ENCODE results near the gene TAS1R3.
"Not testable (repeated sequence)": the region's sequence is repeated elsewhere in the genome, so short reads cannot be mapped to it uniquely, and the experiment has no call there.

The TAS1R3 gene

GRCh38 chr1:1366699-1367066 lies 35.6 kb downstream of the TAS1R3 start:
- DNase-seq (ENCODE audit: low read depth in 1 of 2, low spot score in 1 of 2): no peak
- Histone ChIP-seq H3K27ac (replicated peaks) (no peak overlapping the region), H3K4me3 (replicated peaks; ENCODE audit: insufficient read depth, low read length) (no peak overlapping the region), H3K27me3 (ENCODE audit: insufficient read depth, poor library complexity, severe bottlenecking) (no peaks in the 10 kb centered on the region)
- TF ChIP-seq SPI1 (IDR thresholded peaks at IDR 0.05; ENCODE audit: borderline replicate concordance, low read depth) (no peak), REST (IDR thresholded peaks at IDR 0.05; ENCODE audit: insufficient replicate concordance, low read depth) (no peak), CTCF (IDR thresholded peaks at IDR 0.05; ENCODE audit: insufficient read depth, low read length) (no peak), POLR2AphosphoS5 (IDR thresholded peaks at IDR 0.05; ENCODE audit: low read depth) (no peak), GABPA (IDR thresholded peaks at IDR 0.05; ENCODE audit: low read depth) (no peak)

GRCh38 chr1:1367315-1367714 lies 36.2 kb downstream of the TAS1R3 start:
- no peak for DNase-seq (ENCODE audit: low read depth in 1 of 2, low spot score in 1 of 2)
- H3K4me3 ChIP-seq (replicated peaks; ENCODE audit: insufficient read depth, low read length): no peak overlapping the region
- H3K27ac ChIP-seq (replicated peaks): no peak overlapping the region
- TF ChIP-seq REST (IDR thresholded peaks at IDR 0.05; ENCODE audit: insufficient replicate concordance, low read depth): no peak
- no peak for TF ChIP-seq CTCF (IDR thresholded peaks at IDR 0.05; ENCODE audit: insufficient read depth, low read length)
- TF ChIP-seq SPI1 (IDR thresholded peaks at IDR 0.05; ENCODE audit: borderline replicate concordance, low read depth): no peak
- TF ChIP-seq POLR2AphosphoS5 (IDR thresholded peaks at IDR 0.05; ENCODE audit: low read depth): no peak
- TF ChIP-seq GABPA (IDR thresholded peaks at IDR 0.05; ENCODE audit: low read depth): no peak
- no peaks in the 10 kb centered on the region for H3K27me3 ChIP-seq (ENCODE audit: insufficient read depth, poor library complexity, severe bottlenecking)

GRCh38 chr1:1370094-1370493 lies 39.0 kb downstream of the TAS1R3 start:
- not testable (repeated sequence) for DNase-seq (ENCODE audit: low read depth in 1 of 2, low spot score in 1 of 2); H3K27ac ChIP-seq (replicated peaks); H3K4me3 ChIP-seq (replicated peaks; ENCODE audit: insufficient read depth, low read length); H3K27me3 ChIP-seq (ENCODE audit: insufficient read depth, poor library complexity, severe bottlenecking)

GRCh38 chr1:1370771-1371300 lies 39.8 kb downstream of the TAS1R3 start:
- TF ChIP-seq CTCF (IDR thresholded peaks at IDR 0.05; ENCODE audit: insufficient read depth, low read length) (no peak), SPI1 (IDR thresholded peaks at IDR 0.05; ENCODE audit: borderline replicate concordance, low read depth) (no peak), GABPA (IDR thresholded peaks at IDR 0.05; ENCODE audit: low read depth) (no peak), REST (IDR thresholded peaks at IDR 0.05; ENCODE audit: insufficient replicate concordance, low read depth) (no peak), POLR2AphosphoS5 (IDR thresholded peaks at IDR 0.05; ENCODE audit: low read depth) (no peak)
- Histone ChIP-seq H3K4me3 (replicated peaks; ENCODE audit: insufficient read depth, low read length) (no peak overlapping the region), H3K27me3 (ENCODE audit: insufficient read depth, poor library complexity, severe bottlenecking) (no peaks in the 10 kb centered on the region), H3K27ac (replicated peaks) (no peak overlapping the region)
- DNase-seq (ENCODE audit: low read depth in 1 of 2, low spot score in 1 of 2): no peak

Measured in HL-60 (cell line).